ENCODE results near the gene TRERF1. TPM values are rescaled to one million over a fixed set of nuclear protein-coding genes. Genes with fewer than 3 reads are reported as not detected.
"Not testable (repeated sequence)": the region's sequence is repeated elsewhere in the genome, so short reads cannot be mapped to it uniquely, and the experiment has no call there.

The TRERF1 gene
- total RNA-seq, 1 donor, result 10.8 TPM

GRCh38 chr6:42452171-42453030 lies 675 bp upstream of the TRERF1 start:
- peak; percentile 50 to 69 (median 64) for DNase-seq (ENCODE audit: low read depth in 2 of 3, low spot score in 2 of 3)

GRCh38 chr6:42450477-42451332 lies 1.0 kb downstream of the TRERF1 start:
- peak in 2 of 3 donors; percentile 22 to 31 for DNase-seq (ENCODE audit: low read depth in 2 of 3, low spot score in 2 of 3)

- no peak for DNase-seq (ENCODE audit: low read depth in 2 of 3, low spot score in 2 of 3)
Observed at GRCh38 chr6:42449917-42450476, 1.7 kb downstream of the TRERF1 start.

- no peak for DNase-seq (ENCODE audit: low read depth in 2 of 3, low spot score in 2 of 3)
Observed at GRCh38 chr6:42448927-42449659, 2.6 kb downstream of the TRERF1 start.

GRCh38 chr6:42448391-42448790 lies 3.3 kb downstream of the TRERF1 start:
- no peak for DNase-seq (ENCODE audit: low read depth in 2 of 3, low spot score in 2 of 3)

GRCh38 chr6:42446996-42447395 lies 4.7 kb downstream of the TRERF1 start:
- no peak for DNase-seq (ENCODE audit: low read depth in 2 of 3, low spot score in 2 of 3)

GRCh38 chr6:42446370-42446769 lies 5.4 kb downstream of the TRERF1 start:
- no peak for DNase-seq (ENCODE audit: low read depth in 2 of 3, low spot score in 2 of 3)

- not testable (repeated sequence) for DNase-seq (ENCODE audit: low read depth in 2 of 3, low spot score in 2 of 3)
Observed at GRCh38 chr6:42445955-42446354, 5.8 kb downstream of the TRERF1 start.

GRCh38 chr6:42443312-42444060 lies 8.2 kb downstream of the TRERF1 start:
- no peak for DNase-seq (ENCODE audit: low read depth in 2 of 3, low spot score in 2 of 3)

GRCh38 chr6:42441697-42442081 lies 10.0 kb downstream of the TRERF1 start:
- no peak for DNase-seq (ENCODE audit: low read depth in 2 of 3, low spot score in 2 of 3)

- DNase-seq (ENCODE audit: low read depth in 2 of 3, low spot score in 2 of 3), result no peak
Observed at GRCh38 chr6:42440778-42441696, 10.7 kb downstream of the TRERF1 start.

- DNase-seq (ENCODE audit: low read depth in 2 of 3, low spot score in 2 of 3), result no peak
Observed at GRCh38 chr6:42440027-42440426, 11.7 kb downstream of the TRERF1 start.

GRCh38 chr6:42436825-42437224 lies 14.9 kb downstream of the TRERF1 start:
- no peak for DNase-seq (ENCODE audit: low read depth in 2 of 3, low spot score in 2 of 3)

GRCh38 chr6:42434237-42434636 lies 17.5 kb downstream of the TRERF1 start:
- peak in 1 of 3 donors; percentile 35 for DNase-seq (ENCODE audit: low read depth in 2 of 3, low spot score in 2 of 3)

- no peak for DNase-seq (ENCODE audit: low read depth in 2 of 3, low spot score in 2 of 3)
Observed at GRCh38 chr6:42433409-42433808, 18.3 kb downstream of the TRERF1 start.

- DNase-seq (ENCODE audit: low read depth in 2 of 3, low spot score in 2 of 3), result no peak
Observed at GRCh38 chr6:42431877-42432276, 19.8 kb downstream of the TRERF1 start.

GRCh38 chr6:42431356-42431755 lies 20.4 kb downstream of the TRERF1 start:
- DNase-seq (ENCODE audit: low read depth in 2 of 3, low spot score in 2 of 3), result no peak

- no peak for DNase-seq (ENCODE audit: low read depth in 2 of 3, low spot score in 2 of 3)
Observed at GRCh38 chr6:42429836-42430235, 21.9 kb downstream of the TRERF1 start.

- peak in 2 of 3 donors; percentile 18 to 56 for DNase-seq (ENCODE audit: low read depth in 2 of 3, low spot score in 2 of 3)
Observed at GRCh38 chr6:42429042-42429585, 22.6 kb downstream of the TRERF1 start.
